ENCODE measurements around the gene GGN.
"Not testable (repeated sequence)": the region's sequence is repeated elsewhere in the genome, so short reads cannot be mapped to it uniquely, and the experiment has no call there.

The GGN gene

DNA sequence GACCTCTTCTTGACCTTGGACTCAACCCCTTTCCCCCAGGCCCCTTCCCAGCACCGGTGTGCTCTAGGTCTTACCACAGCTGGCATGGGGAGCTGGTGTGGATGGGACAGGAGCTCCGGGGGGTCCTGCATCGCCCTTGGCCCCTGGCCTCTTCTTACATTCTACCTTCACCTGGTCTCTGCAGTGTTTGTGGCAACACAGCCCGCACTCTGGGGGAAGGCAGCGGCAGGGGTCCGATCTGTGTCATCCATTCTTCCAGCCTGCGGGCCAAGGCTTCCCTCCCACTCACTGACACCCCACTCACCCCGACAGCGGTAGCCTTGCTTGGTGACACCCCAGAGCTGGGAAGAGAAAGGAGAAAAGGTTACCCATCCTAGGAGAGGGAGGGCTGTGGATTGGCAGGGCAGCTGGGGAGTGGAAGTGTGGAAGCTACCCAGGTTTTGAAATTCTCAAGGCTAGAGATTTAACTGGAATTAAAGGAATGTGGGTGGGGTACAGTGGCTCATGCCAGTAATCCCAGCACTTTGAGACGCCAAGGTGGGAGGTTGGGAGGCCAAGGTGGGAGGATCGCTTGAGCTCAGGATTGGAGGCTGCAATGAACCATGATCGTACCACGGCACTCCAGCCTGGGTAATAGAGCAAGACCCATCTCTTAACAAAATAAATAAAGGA, 23.3 kb upstream of the GGN start:
- no peak for DNase-seq

DNA sequence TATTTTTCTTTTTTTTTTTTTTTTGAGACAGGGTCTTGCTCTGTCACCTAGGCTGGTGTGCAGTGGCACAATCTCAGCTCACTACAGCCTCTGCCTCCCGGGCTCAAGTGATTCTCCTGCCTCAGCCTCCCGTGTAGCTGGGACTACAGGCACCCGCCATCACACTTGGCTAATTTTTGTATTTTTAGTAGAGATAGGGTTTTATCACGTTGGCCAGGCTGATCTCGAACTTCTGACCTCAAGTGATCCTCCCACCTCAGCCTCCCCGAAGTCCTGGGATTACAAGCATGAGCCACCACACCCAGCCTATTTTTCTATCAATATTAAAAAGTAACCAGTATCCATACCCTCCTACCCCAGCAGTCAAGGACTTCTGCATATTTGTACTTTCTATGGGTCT, 22.6 kb upstream of the GGN start:
- DNase-seq, result not testable (repeated sequence)

GRCh38 chr19:38409631-38410133, 21.8 kb upstream of the GGN start:
- DNase-seq, result no peak

DNA sequence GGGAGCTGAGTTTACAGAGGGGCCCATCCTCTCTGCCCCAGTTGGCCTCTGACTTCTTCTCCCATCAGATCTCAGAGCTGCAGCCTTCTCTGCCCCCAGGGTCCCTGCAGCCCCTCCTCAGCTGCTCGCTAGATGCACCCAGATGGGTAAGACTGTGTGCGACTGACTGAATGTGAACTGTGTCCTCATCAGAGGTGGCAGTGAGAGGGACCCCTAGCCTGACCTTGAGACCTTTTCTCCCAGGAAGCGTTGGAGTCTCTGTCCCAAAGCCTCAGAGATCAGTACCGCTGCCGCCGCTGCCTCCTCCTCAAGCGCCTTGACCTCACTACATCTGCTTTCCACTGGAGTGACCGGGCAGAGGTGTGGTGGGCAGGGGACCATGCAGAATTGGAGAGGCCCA, 17.4 kb upstream of the GGN start:
- DNase-seq, result no peak

GRCh38 chr19:38404858-38405257, 17.0 kb upstream of the GGN start:
- DNase-seq, result no peak

DNA sequence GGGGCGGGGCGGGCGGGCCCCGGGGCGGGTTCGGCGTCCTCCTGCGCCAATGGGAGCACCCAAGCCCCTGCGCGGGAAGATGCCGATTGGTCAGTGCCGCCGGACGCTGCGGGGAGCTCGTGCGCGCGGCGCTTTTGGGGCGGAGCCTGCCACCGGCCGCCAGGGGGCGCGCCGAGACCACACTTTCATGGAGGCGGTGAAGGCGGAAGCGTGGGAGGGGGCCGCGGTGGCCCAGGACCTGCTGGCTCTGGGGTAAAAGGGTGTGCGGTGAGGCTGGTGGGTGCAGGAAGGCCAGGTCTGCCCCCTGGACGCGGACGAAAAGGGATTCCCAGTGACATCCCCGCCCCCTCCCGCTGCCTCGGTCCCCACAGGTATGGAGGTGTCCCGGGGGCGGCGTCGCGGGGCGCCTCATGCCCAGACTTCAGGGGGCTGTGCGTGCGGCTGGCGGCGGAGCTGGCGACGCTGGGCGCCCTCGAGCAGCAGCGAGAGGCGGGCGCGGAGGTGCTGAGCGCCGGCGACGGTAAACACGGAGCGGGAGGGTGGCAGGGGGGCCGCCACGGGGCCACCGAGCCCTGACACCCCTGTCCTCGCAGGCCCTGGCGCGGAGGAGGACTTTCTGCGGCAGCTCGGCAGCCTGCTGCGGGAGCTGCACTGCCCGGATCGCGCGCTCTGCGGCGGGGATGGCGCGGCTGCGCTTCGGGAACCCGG, 15.3 kb upstream of the GGN start, which contains the start of gene FAM98C:
Gene FAM98C, plus strand, starts transcription at position 127 of the 708 bp plus-strand sequence. Its CDS starts 61 bp downstream, at position 188.
- peak; percentile 97 for DNase-seq

DNA sequence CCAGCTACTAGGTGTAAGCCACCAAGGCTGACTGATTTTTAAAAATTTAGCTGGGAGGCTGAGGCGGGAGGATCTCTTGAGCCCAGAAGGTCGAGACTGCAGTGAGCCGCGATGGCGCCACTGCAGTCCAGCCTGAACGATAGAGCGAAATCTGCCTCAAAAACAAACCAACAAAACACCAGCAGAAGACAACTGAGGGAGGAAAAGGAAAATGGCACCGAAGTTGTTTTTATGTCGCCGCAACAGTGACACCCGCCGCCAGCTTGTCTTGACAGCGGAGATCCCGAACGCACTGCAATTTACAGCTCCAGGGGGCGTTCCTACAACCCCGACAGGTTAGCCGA, 14.8 kb upstream of the GGN start:
- no peak for DNase-seq

DNA sequence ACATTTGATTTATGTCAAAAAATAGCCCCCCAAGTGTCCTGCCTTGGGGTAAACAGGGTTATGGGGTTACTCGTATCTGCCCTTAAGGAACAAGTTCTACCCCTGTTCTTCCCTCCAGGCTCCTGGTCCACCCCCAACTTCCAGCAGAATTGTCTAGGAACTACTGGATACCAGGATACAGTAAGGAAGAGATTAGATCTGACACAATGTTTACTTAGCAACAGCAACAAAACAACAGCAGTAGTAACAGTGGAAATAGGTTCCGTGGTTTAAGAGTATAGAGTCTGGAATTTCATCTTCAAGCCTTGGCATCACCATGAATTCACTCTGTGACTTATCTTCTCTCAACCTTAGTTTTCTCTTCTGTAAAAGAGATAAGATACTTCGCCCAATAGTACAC, 13.3 kb upstream of the GGN start:
- no peak for DNase-seq

DNA sequence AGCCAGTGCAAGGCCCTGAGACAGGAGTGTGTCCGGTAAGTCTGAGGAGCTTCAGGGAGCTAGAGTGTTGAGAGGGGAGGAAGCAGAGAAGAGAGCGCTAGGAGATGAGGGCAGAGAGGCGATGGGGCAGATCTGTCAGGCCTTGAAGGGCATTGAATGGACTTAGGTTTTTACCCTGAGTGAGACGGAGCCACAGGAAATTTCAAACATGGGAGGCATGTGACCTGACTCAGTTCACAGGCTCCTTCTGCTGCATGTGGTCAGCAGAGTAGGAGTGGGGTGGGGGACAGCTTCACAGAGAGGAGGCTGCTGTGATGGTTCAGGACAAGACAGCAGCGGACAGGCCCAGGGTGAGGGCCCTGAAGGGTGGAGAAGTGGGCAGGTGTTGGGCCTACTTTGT, 12.5 kb upstream of the GGN start:
- DNase-seq, result no peak

- no peak for DNase-seq
Observed at GRCh38 chr19:38399537-38399936, 11.7 kb upstream of the GGN start.

- DNase-seq, result no peak
Observed at GRCh38 chr19:38399081-38399480, 11.2 kb upstream of the GGN start.

- no peak for DNase-seq
Observed at GRCh38 chr19:38395381-38396114, 7.7 kb upstream of the GGN start.

- no peak for DNase-seq
Observed at GRCh38 chr19:38394488-38394887, 6.7 kb upstream of the GGN start.

- no peak for DNase-seq
Observed at GRCh38 chr19:38392707-38393308, 5.0 kb upstream of the GGN start.

- no peak for DNase-seq
Observed at GRCh38 chr19:38391911-38392464, 4.2 kb upstream of the GGN start.

DNA sequence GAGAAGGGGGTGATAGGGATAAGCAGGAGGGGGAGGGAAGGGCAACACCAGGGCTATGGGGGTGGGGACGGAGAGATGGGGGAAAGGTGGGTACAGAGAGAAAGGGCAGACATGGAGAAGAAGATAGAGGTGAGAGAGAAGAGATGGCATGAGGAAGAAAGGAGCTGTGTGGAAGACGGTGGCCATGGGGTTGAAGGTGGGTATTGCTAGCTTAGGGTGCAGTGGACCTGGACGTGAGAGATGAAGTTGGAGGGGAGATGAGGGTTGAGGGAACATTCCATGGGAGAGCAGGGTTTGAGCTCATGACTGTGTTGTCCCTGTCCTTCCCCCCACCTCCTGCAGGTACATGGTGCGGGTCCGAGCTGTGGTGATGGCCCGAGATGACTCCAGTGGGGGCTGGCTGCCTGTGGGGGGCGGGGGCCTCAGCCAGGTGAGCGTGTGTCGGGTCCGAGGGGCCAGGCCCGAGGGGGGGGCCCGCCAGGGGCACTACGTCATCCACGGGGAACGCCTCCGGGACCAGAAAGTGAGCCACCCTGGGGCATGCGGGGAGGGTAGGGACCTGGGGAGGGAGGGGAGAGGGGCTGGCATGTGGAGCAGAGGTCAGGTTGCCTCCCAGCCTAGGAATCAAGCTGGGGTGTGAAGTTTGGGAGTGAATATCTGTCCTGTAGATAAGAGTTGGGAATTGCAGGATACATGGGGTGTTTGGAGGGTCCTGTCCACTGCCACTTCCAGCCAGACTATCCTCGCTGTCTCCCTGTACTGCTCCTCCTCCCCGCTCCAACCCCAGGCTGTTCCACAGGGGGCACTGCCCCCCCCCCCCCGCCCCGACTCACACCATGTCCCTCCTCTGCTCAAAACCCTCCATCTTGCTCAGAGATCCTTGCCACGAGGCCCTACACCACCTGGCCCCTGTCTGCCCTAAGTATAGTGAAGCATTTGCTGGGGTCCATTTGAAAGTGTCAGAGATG, 2.4 kb upstream of the GGN start:
- no peak for DNase-seq

DNA sequence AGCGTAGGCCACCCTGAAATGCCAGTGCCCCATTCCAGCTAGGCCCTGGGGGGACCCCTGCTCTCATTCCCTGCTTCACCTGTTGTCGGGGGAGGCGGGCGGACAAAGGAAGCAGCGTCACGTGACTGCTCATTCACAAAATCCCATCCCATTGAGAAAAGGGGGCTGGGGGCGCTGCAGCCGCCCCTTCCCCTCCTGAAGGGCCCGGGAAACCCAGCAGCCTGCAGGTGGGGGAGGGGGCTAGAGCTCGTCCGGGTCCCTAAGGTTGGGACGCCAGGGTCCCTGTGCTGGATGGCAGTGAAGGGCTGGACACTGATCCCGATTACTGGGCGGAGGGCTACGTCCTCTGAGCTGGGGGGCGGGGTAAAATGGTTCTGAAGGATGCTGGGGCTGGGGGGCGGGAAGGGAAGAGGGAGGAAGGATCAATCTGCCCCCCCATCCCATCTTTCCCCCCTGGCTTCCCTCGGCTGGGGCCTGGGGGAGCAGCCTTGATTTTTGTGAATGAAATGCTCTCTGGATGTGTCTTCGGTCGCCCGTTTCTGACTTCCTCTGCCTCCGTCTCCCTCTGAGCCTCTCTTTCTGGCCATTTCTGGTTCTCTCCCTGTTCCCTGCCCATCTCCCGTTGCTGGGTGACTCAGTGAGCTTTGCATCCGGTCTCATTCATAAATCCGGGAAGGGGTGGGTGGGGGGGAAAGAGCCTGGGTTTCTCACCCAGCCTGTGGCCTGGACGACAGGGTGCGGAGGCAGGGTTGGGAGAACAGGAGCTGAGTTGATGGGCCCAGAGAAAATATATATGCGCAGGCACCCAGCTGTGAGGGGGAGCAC, 1.5 kb upstream of the GGN start:
- no peak for DNase-seq

GRCh38 chr19:38388349-38389100, 691 bp upstream of the GGN start, which contains the start of gene SPRED3:
Gene SPRED3, plus strand, starts transcription at chr19:38388697. Its CDS starts 1,606 bp downstream, at chr19:38390303.
- DNase-seq, result no peak

- DNase-seq, result no peak
Observed at GRCh38 chr19:38386971-38387549, 774 bp downstream of the GGN start.

Data from KG1 (cell line).